K562 (cell line): ENCODE data around the gene POMC. TPM values are rescaled to one million over a fixed set of nuclear protein-coding genes. Genes with fewer than 3 reads are reported as not detected.

Experiments used
- ATAC-seq: fragments of 200-7000 bp; cut with Tn5 transposase; 3 replicates; pipeline ENCODE4 v1.9.1; 2020; ENCODE audit warnings: moderate library complexity
- Bru-seq: library from RNA; stranded (reverse); fragments of 400-500 nt; gene quantifications from one replicate; lab custom pipeline; 2021; lab: Mats Ljungman, UMichigan
- BruChase-seq, 2 experiments: library from RNA; stranded (reverse); fragments of 400-500 nt; gene quantifications; one replicate each; lab custom pipeline; 2021; lab: Mats Ljungman, UMichigan
- BruUV-seq: library from RNA; stranded (reverse); fragments of 400-500 nt; replicated peaks from 2 replicates; lab custom pipeline; 2021; lab: Mats Ljungman, UMichigan
- CTCF ChIA-PET: fragments of 300-600 bp; formaldehyde crosslinking; extraction: SDS; loops from one replicate; lab custom pipeline; 2021; ENCODE audit warnings: low intra/inter-chr PET ratio; lab: Yijun Ruan, JAX
- POLR2A ChIA-PET: fragments of 300-600, 350-650 bp; sonication (Branson Sonifier 250); formaldehyde crosslinking; extraction: SDS; loops from one replicate; lab custom pipeline; 2021; ENCODE audit warnings: antibody characterized with exemption, inconsistent platforms; lab: Yijun Ruan, JAX
- DNase-seq, 4 experiments: peaks; one replicate each; pipeline versions ENCODE4 v3.0.0 to v3.0.0-alpha.2; 2011 to 2018; ENCODE audit warnings: low spot score in 3 of 4, mixed read lengths in 3 of 4; ENCODE audit errors: extremely low read depth in 1 of 4
- FAIRE-seq: peaks from 2 replicates; lab custom pipeline; 2011; peaks lifted over from hg19 to GRCh38; lab: Jason Lieb, UNC
- H2AFZ ChIP-seq: 2 replicates; pipeline ENCODE4 v1.6.0; 2011; ENCODE audit warnings: low read depth, low read length, control low read depth, inconsistent platforms
- H3K27ac ChIP-seq: fragments of 200-600 bp; 3 replicates; pipeline ENCODE4 v1.8.0; 2011; ENCODE audit warnings: low read depth, mild to moderate bottlenecking, control low read depth, inconsistent platforms, low read length, moderate library complexity, mixed read lengths; ENCODE audit errors: extremely low read depth
- H3K27me3 ChIP-seq, 2 experiments: fragments of 300-600 bp in 1 of 2; 2 replicates in 1 of 2; 3 replicates in 1 of 2; pipeline versions ENCODE4 v1.6.0 to v1.8.0; 2011; ENCODE audit warnings: inconsistent platforms in 2 of 2, low read length in 2 of 2, mild to moderate bottlenecking in 1 of 2, mixed read lengths in 1 of 2, moderate library complexity in 1 of 2; ENCODE audit not compliant: control insufficient read depth in 2 of 2, insufficient read depth in 2 of 2
- H3K36me3 ChIP-seq: fragments of 300-600 bp; 3 replicates; pipeline ENCODE4 v1.8.0; 2011; ENCODE audit warnings: mild to moderate bottlenecking, low read length, inconsistent platforms; ENCODE audit not compliant: control insufficient read depth, insufficient read depth
- H3K4me1 ChIP-seq, 2 experiments: fragments of 200-600 bp in 1 of 2; replicated peaks in 1 of 2; 2 replicates in 1 of 2; 3 replicates in 1 of 2; pipeline versions ENCODE4 v1.5.1 to v1.8.0; 2011; ENCODE audit warnings: inconsistent platforms in 2 of 2, low read length in 2 of 2, mild to moderate bottlenecking in 1 of 2, mixed read lengths in 1 of 2, moderate library complexity in 1 of 2; ENCODE audit not compliant: control insufficient read depth in 2 of 2, insufficient read depth in 2 of 2
- H3K4me2 ChIP-seq: 2 replicates; pipeline ENCODE4 v1.6.1; 2011; ENCODE audit warnings: low read length, control low read depth, inconsistent platforms, mixed read lengths; ENCODE audit not compliant: insufficient read depth
- H3K4me3 ChIP-seq: fragments of 200-600 bp; sonication (generic), shearing (Covaris generic); 2 replicates; pipeline ENCODE4 v1.5.1; 2016; ENCODE audit warnings: control low read depth, inconsistent platforms
- H3K79me2 ChIP-seq: fragments of 200-600 bp; 3 replicates; pipeline ENCODE4 v1.8.0; 2011; ENCODE audit warnings: low read length, inconsistent platforms; ENCODE audit not compliant: control insufficient read depth, insufficient read depth
- H3K9ac ChIP-seq, 2 experiments: 2 replicates each; pipeline versions ENCODE4 v1.6.0 to v1.6.1; 2011; ENCODE audit warnings: low read depth in 2 of 2, low read length in 2 of 2, control low read depth in 1 of 2, inconsistent platforms in 1 of 2, mild to moderate bottlenecking in 1 of 2, mixed read lengths in 1 of 2; ENCODE audit not compliant: insufficient read depth in 1 of 2
- H3K9me1 ChIP-seq: one replicate; pipeline ENCODE4 v1.6.0; 2011; ENCODE audit warnings: inconsistent platforms, mild to moderate bottlenecking, low read length, moderate library complexity; ENCODE audit not compliant: control insufficient read depth, insufficient read depth
- H3K9me3 ChIP-seq: replicated peaks from 2 replicates; pipeline ENCODE4 v1.5.1; 2011; ENCODE audit warnings: low read depth, low read length, inconsistent platforms; ENCODE audit not compliant: control insufficient read depth, insufficient read depth
- H4K20me1 ChIP-seq: replicated peaks from 2 replicates; pipeline ENCODE4 v1.6.1; 2011; ENCODE audit warnings: low read length, inconsistent platforms, mixed read lengths; ENCODE audit not compliant: control insufficient read depth, insufficient read depth
- BCL6 ChIP-seq: fragments of 250-450 bp; sonication (Bioruptor Pico); IDR thresholded peaks from 2 replicates; pipeline ENCODE4 v1.4.0; 2020
- FOXO4 ChIP-seq: fragments of 450-650 bp; formaldehyde crosslinking; IDR thresholded peaks from 2 replicates; pipeline ENCODE4 v1.4.0; 2020; ENCODE audit warnings: mild to moderate bottlenecking, moderate library complexity
- HNRNPL ChIP-seq: fragments of 200-400 bp; formaldehyde crosslinking; IDR thresholded peaks from 2 replicates; pipeline ENCODE4 v1.6.1; 2017; ENCODE audit warnings: low read depth, mild to moderate bottlenecking, low read length
- ILF3 ChIP-seq: fragments of 450-650 bp; IDR thresholded peaks from 2 replicates; pipeline ENCODE4 v1.6.1; 2018; ENCODE audit warnings: antibody characterized with exemption, mild to moderate bottlenecking, moderate library complexity, borderline replicate concordance
- NCOA2 ChIP-seq, 2 experiments: fragments of 450-650 bp; IDR thresholded peaks; 2 replicates each; pipeline ENCODE4 v1.6.1; 2018; ENCODE audit warnings: mild to moderate bottlenecking in 2 of 2, moderate library complexity in 1 of 2; ENCODE audit not compliant: partially characterized antibody in 2 of 2
- RAD51 ChIP-seq: fragments of 450-650 bp; IDR thresholded peaks from 2 replicates; pipeline ENCODE4 v1.7.1; 2016; ENCODE audit warnings: low read depth, mild to moderate bottlenecking, borderline replicate concordance
- SMARCB1 ChIP-seq: IDR thresholded peaks from 2 replicates; pipeline ENCODE4 v1.6.1; 2011; ENCODE audit warnings: improper control_type of control experiment, low read depth; ENCODE audit not compliant: insufficient read length
- STAT5A ChIP-seq: IDR thresholded peaks from 2 replicates; pipeline ENCODE4 v1.6.1; 2012; ENCODE audit warnings: low read length, inconsistent platforms, borderline replicate concordance
- STAT5B ChIP-seq: fragments of 250-450 bp; sonication (Bioruptor Pico); IDR thresholded peaks from 2 replicates; pipeline ENCODE4 v1.8.0; 2021; ENCODE audit warnings: mild to moderate bottlenecking, inconsistent platforms
- YBX1 ChIP-seq: fragments of 450-650 bp; IDR thresholded peaks from 2 replicates; pipeline ENCODE4 v1.7.1; 2016; ENCODE audit warnings: mild to moderate bottlenecking
- WGBS: fragments of 100-300 bp; shearing (Covaris generic); methylation state at CpG from one replicate; pipeline ENCODE4 v1.1.6; 2016; ENCODE audit warnings: low coverage, mixed read lengths; ENCODE audit not compliant: insufficient coverage; ENCODE audit errors: missing lambda C conversion rate; 5-methylcytosine and 5-hydroxymethylcytosine counted together
- in situ Hi-C: fragments of 300-500 bp; cut with MboI; formaldehyde crosslinking; loops from 4 replicates; pipeline ENCODE4 v1.15.0; 2018; ENCODE audit warnings: inconsistent platforms, mixed read lengths
- intact Hi-C: fragments of 100-400 bp; cut with micrococcal nuclease; formaldehyde crosslinking; loops from 2 replicates; pipeline ENCODE4 v1.14.2; 2022
- long read RNA-seq, 3 experiments: library from polyadenylated mRNA in 2 of 3; library from RNA in 1 of 3; unstranded in 2 of 3; stranded (forward) in 1 of 3; transcript quantifications; one replicate each; pipeline ENCODE4 v2.0.0, GENCODE V29; 2019 to 2022
- polyA minus RNA-seq, 3 experiments: library from RNA; depleted of rRNA, polyadenylated mRNA; stranded (reverse); fragments of >200 nt; gene quantifications; 2 replicates each; pipeline ENCODE4 v1.2.3, GENCODE V29; 2011
- polyA plus RNA-seq, 8 experiments: library from polyadenylated mRNA; depleted of rRNA in 4 of 8; stranded (reverse) in 5 of 8; unstranded in 3 of 8; fragments of >200 nt; fragmentation: Nextera tagmentation in 2 of 8; fragmentation: Illumina TruSeq in 1 of 8; extraction: Ambion mirVana in 2 of 8; extraction: Trizol in 1 of 8; gene quantifications; 2 replicates each; pipeline versions ENCODE4 v1.2.1 to v1.2.3, GENCODE V29; 2011 to 2014; ENCODE audit warnings: inconsistent platforms in 1 of 8, missing spikeins in 1 of 8
- total RNA-seq, 7 experiments: library from RNA; depleted of rRNA in 6 of 7; stranded (reverse); fragments of >200 nt in 6 of 7; fragmentation: Illumina TruSeq in 2 of 7; extraction: Trizol in 2 of 7; gene quantifications; 2 replicates each; pipeline versions ENCODE4 v1.2.1 to v1.2.3, GENCODE V29; 2011 to 2021; ENCODE audit warnings: low replicate concordance in 1 of 7
- TF ChIP-seq, protein P1 (sequence below): IDR thresholded peaks from 2 replicates; pipeline ENCODE4 v1.6.1; 2011; ENCODE audit not compliant: insufficient read length; ENCODE audit errors: extremely low read depth
- TF ChIP-seq, protein P2 (sequence below): sonication (generic); formaldehyde crosslinking; IDR thresholded peaks from 2 replicates; pipeline ENCODE4 v1.8.0; 2022; ENCODE audit warnings: mild to moderate bottlenecking, missing genetic modification reagents
- TF ChIP-seq, protein P3 (sequence below): fragments of 250-450 bp; sonication (Bioruptor Pico); IDR thresholded peaks from 2 replicates; pipeline ENCODE4 v1.6.1; 2021; ENCODE audit warnings: mild to moderate bottlenecking
- TF ChIP-seq, protein P4 (sequence below): fragments of 450-650 bp; IDR thresholded peaks from 2 replicates; pipeline ENCODE4 v1.6.1; 2016; ENCODE audit warnings: low read depth, mild to moderate bottlenecking, moderate library complexity

POMC gene
- total RNA-seq (2011; cell fraction: chromatin; rRNA removed; ENCODE audit: low replicate concordance), result not detected in 2 replicates
- not detected in 2 replicates for total RNA-seq (2011; cell fraction: nucleolus; rRNA removed)
- total RNA-seq (2011; cell fraction: nucleoplasm; rRNA removed), result not detected in 2 replicates
- not detected in 2 replicates for total RNA-seq (2014; rRNA removed)
- not detected in 2 replicates for total RNA-seq (2014; rRNA removed; fragmentation: Illumina TruSeq; extraction: Trizol)
- not detected in 2 replicates for total RNA-seq (2015; rRNA removed; fragmentation: Illumina TruSeq; extraction: Trizol)
- total RNA-seq (2021), result not detected in 2 replicates
- not detected in 2 replicates for polyA plus RNA-seq (2011; rRNA removed)
- polyA plus RNA-seq (2011; cell fraction: cytosol; rRNA removed), result not detected in 2 replicates
- not detected in 2 replicates for polyA plus RNA-seq (2011; cell fraction: nucleus; rRNA removed)
- polyA plus RNA-seq (2012), result not detected in 2 replicates
- not detected in 2 replicates for polyA plus RNA-seq (2014; fragmentation: Illumina TruSeq; extraction: Trizol)
- polyA plus RNA-seq (2014; fragmentation: Nextera tagmentation; extraction: Ambion mirVana), result not detected
- polyA plus RNA-seq (2014; rRNA removed), result not detected in 2 replicates
- not detected in 2 replicates for polyA minus RNA-seq (2011; rRNA and poly(A)+ RNA removed)
- polyA minus RNA-seq (2011; cell fraction: cytosol; rRNA and poly(A)+ RNA removed), result not detected in 2 replicates
- polyA minus RNA-seq (2011; cell fraction: nucleus; rRNA and poly(A)+ RNA removed), result not detected in 2 replicates
- Bru-seq, nascent RNA, result not detected
- BruChase-seq, experiment 1, labeled RNA remaining after a 2-hour chase, result not detected
- BruChase-seq, experiment 2, labeled RNA remaining after a 6-hour chase, result not detected
- long read RNA-seq, experiment 1, result 0 reads
- long read RNA-seq, experiment 2, result 0 reads
- long read RNA-seq, experiment 3, result 0 reads

- peaks cover 4% of the 10 kb centered on the region; the same call in 1 of the 2 replicates for H4K20me1 ChIP-seq
- FAIRE-seq, result no peak
- POLR2A ChIA-PET, result interaction anchor here (1.0 kb wide), 1 partner anchor 35 kb away, joined by 4 read pairs; no protein-coding TSS in a partner anchor
- no peaks in the 10 kb centered on the region for H3K9me3 ChIP-seq
- no peak within 1 kb of the TSS for H3K4me3 ChIP-seq
- whole genome bisulfite sequencing, result 12% methylated on average over 38 of the region's 75 CpGs
- in situ Hi-C loops, result no loop called here
- no TSS peak for BruUV-seq
- no peak within 1 kb of the TSS for H3K4me2 ChIP-seq
- no peak for TF ChIP-seq STAT5A
- TF ChIP-seq SMARCB1, result no peak
- TF ChIP-seq, protein P1, sequence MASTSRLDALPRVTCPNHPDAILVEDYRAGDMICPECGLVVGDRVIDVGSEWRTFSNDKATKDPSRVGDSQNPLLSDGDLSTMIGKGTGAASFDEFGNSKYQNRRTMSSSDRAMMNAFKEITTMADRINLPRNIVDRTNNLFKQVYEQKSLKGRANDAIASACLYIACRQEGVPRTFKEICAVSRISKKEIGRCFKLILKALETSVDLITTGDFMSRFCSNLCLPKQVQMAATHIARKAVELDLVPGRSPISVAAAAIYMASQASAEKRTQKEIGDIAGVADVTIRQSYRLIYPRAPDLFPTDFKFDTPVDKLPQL, result no peak
- no peak for TF ChIP-seq BCL6 (CRISPR knock-in tag)
- no peak for TF ChIP-seq STAT5B (CRISPR knock-in tag)
- TF ChIP-seq, protein P2, sequence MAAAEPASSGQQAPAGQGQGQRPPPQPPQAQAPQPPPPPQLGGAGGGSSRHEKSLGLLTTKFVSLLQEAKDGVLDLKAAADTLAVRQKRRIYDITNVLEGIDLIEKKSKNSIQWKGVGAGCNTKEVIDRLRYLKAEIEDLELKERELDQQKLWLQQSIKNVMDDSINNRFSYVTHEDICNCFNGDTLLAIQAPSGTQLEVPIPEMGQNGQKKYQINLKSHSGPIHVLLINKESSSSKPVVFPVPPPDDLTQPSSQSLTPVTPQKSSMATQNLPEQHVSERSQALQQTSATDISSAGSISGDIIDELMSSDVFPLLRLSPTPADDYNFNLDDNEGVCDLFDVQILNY (CRISPR knock-in tag), result no peak
- no peak for TF ChIP-seq FOXO4 (CRISPR knock-in tag)
- TF ChIP-seq, protein P3, sequence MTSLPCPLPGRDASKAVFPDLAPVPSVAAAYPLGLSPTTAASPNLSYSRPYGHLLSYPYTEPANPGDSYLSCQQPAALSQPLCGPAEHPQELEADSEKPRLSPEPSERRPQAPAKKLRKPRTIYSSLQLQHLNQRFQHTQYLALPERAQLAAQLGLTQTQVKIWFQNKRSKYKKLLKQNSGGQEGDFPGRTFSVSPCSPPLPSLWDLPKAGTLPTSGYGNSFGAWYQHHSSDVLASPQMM (CRISPR knock-in tag), result no peak
- TF ChIP-seq RAD51, result no peak
- TF ChIP-seq, protein P4, sequence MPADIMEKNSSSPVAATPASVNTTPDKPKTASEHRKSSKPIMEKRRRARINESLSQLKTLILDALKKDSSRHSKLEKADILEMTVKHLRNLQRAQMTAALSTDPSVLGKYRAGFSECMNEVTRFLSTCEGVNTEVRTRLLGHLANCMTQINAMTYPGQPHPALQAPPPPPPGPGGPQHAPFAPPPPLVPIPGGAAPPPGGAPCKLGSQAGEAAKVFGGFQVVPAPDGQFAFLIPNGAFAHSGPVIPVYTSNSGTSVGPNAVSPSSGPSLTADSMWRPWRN, result no peak
- TF ChIP-seq YBX1, result no peak
- no peak for TF ChIP-seq NCOA2 (IDR thresholded peaks at IDR 0.05; ENCODE audit: partially characterized antibody in 2 of 2)
- no peak for TF ChIP-seq HNRNPL
- TF ChIP-seq ILF3, result no peak
- TF ChIP-seq, all 486 proteins: peak for 0
- H3K36me3 ChIP-seq, result no peaks in the 10 kb centered on the region
- CTCF ChIA-PET, result no interaction called here
- H3K27ac ChIP-seq, result no peak within 1 kb of the TSS
- H3K9ac ChIP-seq, result no peak within 1 kb of the TSS
- no peaks in the 10 kb centered on the region for H3K9me1 ChIP-seq
- H3K27me3 ChIP-seq, result peaks cover 34 to 61% of the 10 kb centered on the region in 2 experiments
- DNase-seq (no peak), ATAC-seq (no peak)
- H3K79me2 ChIP-seq, result no peaks in the 10 kb centered on the region
- intact Hi-C loops, result loop anchor here (10.0 kb wide), 1 partner anchor 206 kb away; no protein-coding TSS in a partner anchor
- no peak within 1 kb of the TSS for H2AFZ ChIP-seq
- peaks cover 0 to 5% of the 10 kb centered on the region in 2 experiments; a peak in 2 of 5 replicates for H3K4me1 ChIP-seq
These were observed at the start of gene POMC for GRCh38 chr2:25168256-25169072. Gene POMC, minus strand, starts transcription at chr2:25168580. Its CDS starts 3,808 bp downstream, at chr2:25164772.
